ENCODE data around the gene EML2.

EML2 gene

DNA sequence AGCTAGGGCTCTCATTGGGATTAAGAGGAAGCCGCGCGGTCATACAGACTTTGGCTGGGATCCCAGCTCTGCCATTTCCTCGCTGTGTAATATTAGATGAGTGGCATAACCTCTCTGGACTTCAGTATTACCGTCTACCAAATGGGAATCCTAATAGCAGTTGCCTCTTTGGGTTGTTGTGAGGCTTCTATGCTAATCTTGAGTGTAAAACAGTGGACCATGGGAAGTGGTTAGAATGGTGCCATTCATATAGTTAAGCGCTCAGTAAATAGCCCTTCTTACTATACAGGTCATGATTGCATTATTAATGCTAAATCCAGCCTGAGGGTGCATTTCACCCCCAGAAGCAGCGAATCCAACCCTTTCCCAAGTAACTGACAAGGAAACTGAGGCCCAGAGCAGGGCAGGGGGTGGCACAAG lies 54.0 kb downstream of the EML2 start:
- DNase-seq: no peak

DNA sequence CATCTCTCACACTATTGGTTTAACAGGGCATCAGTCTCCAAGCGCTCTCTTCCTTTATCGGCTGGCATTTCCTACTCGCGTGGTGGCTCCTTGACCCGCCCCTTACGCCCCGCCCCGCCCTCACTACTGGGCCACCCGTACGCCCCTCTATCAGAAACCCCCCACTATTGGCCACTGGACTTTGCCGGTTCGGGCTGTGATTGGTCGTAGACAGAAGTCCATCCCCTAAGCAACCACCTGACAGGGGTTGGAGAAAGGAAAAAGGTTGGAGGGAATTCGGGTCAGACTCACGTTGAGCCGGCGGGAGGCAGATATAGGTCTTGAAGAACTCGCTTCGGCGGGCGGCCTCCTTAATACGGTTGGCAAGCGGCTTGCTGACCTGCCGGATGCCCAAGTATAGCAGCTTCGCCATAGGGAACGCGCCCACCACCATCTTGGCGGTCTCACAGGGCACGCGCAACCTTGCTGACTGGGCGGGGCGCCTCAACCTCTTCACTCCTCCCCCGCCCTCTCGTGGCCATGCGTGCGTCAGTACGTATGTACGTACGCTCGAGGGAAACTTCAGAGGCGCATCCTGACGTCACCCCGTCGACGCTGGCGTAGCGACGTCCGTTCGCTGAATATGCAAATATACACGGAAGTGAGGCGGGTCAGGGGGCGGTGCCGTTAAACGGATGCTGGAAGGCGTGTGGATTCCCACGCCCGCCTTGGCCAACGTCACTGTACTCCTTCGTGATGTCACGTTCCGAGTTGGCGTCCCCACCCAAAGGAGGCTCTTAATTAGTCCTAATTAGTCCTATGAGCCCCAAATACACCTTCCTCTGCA lies 54.7 kb downstream of the EML2 start, which contains the start of gene OPA3:
Gene OPA3 (minus strand): TSS at position 471 of the 826 bp plus-strand sequence. CDS start 38 bp downstream, at position 433.
- peak; percentile 99 for DNase-seq

DNA sequence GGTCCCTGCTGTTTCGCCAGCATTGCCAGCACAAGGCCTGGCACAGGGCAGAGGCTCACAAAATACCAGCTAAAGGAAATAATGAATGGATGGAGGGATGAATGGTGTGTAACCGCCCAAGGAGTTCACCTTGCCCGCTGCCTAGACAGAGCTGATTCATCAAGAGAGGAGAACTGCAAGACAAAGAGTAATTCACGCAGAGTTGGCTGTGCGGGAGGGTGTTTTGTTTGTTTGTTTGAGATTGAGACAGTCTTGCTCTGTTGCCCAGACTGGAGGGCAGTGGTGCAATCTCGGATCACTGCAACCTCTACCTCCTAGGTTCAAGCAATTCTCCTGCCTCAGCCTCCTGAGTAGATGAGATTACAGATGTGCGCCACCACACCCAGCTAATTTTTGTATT lies 57.6 kb downstream of the EML2 start:
- no peak for DNase-seq

DNA sequence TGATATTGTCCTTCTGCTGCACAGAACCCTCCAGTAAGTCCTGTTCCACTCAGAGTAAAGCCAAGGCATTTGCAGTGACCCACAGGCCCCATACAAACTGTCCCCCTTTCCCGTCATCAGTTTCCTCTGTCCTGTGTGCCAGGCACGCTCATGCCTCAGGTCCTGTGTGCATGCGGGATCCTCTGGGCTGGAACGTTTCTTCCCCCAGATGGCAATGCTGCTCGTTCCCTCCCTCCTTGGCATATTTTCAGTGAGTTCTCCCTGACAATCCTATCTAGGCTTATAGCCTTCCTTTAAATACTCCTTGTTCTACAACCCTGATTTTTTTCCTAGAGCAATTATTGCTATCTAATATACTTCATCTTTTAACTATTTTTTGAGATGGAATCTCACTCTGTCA lies 60.3 kb downstream of the EML2 start:
- no peak for DNase-seq

DNA sequence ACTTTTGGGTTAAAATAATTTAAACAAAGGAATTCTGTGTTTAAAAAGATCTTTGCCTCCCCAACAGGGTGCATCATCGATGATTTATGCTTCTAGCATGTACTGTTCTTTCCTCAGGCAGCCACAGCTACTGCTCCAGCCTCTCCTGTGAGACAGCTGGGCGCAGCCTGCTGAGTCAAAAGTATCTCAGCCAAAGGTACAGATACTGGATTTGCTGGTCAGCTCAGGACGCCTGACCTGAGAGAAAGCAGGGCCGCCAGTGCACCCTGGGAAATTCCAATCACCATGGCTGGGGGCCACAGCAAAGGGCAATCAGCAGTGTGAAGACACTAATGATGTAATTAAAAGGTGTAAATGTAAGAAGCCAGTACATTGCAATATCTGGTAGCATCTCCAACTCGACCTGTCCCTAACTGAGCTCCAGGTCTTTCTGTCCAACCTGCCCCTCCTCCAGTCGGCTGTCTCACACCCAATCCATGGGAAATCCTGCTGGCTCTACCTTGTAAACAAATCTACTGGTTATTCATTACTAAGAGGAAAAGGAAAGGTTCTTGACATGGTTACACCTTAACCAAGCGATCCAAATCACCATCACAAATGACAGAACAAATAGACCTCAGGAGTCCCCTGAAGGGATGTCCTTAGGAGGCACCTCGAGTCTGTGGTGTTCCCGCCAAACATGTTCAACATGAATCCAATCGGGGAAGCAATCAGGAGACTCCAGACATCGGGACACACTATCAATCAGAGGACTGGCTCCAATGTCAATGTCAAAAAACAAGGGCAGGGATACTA lies 61.9 kb downstream of the EML2 start:
- DNase-seq: no peak

DNA sequence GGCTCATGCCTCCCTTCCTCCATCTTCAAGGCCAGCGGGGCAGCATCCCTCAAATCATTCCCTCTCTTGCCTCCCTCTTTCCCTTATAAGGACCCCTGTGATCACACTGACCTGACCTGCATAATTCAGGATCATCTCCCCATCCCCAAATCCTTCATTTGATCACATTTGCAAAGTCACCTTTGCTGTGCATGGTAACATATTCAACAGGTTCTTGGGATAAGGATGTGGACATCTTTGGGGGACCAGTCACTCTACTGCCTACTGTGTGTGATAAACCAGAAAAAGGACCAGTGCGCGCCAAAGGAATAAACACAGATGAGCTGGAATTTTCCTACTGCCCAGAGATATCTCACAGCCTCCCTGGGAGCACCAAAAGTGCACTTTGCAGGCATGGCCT lies 62.5 kb downstream of the EML2 start:
- DNase-seq: no peak

DNA sequence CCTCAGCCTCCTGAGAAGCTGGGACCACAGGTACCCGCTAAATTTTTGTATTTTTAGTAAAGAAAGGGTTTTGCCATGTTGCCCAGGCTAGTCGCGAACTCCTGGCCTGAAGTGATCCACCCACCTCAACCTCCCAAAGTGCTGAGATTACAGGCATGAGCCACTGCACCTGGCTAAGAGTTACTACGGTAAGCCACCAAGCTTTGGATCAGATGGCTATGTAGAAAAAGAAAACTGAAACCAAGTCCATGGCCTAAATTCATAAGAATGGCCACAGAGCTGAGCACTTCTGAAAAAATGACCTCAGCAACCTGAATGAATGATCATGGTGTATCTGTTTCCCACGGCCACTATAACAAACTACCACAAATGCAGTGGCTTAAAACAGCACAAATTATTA lies 64.0 kb downstream of the EML2 start:
- no peak for DNase-seq

DNA sequence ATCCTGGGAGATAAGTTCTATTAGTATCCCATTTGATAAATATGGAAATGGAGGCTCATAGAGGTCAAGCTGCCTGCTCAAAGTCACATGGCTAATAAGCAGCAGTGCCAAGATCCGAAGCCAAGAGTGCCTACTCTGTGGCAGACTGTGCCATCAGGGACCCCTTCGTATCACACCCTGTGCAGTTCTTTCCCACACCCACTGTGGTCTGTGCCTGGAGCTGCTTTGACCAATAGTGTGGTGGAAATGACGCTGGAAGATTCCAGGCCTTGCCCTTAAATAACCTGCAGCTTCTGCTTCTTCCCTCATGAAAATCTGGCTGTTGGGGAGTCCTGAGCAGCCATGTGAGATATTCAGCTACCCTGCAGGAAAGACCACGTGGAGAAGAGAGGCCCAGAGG lies 64.7 kb downstream of the EML2 start:
- DNase-seq: no peak

DNA sequence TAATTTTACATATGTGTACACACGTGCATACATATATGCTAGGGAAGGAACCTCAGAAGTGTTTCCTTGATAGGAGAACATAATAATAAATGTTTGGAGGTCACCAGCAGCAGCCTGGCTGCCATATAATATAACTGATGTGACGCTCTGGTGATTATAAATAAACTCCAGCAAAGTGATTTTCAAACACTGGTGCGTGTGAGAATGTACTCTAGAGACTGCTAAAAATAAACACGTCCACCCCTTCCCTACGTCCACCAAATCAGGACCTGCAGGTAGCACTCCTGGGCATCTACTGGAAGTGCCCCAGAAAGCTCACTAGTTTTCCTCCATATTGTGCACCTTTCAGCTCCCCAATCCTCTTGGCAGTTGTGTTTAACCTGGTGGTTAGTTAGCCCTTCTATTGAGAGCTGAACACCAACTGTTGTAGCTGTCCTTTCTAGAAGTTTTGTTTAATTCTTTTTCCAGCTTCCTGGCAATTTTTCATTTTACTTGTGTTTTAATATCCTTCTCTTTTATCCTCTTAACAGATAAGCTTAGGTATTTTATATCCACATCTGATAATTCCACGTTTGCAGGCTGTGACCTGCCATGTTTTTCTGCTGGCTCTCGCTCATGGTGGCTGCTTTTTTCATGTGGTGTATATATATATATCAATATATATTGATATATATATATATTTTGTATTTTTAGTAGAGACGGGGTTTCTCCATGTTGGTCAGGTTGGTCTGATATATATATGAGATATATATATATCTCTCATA lies 67.6 kb downstream of the EML2 start:
- no peak for DNase-seq

DNA sequence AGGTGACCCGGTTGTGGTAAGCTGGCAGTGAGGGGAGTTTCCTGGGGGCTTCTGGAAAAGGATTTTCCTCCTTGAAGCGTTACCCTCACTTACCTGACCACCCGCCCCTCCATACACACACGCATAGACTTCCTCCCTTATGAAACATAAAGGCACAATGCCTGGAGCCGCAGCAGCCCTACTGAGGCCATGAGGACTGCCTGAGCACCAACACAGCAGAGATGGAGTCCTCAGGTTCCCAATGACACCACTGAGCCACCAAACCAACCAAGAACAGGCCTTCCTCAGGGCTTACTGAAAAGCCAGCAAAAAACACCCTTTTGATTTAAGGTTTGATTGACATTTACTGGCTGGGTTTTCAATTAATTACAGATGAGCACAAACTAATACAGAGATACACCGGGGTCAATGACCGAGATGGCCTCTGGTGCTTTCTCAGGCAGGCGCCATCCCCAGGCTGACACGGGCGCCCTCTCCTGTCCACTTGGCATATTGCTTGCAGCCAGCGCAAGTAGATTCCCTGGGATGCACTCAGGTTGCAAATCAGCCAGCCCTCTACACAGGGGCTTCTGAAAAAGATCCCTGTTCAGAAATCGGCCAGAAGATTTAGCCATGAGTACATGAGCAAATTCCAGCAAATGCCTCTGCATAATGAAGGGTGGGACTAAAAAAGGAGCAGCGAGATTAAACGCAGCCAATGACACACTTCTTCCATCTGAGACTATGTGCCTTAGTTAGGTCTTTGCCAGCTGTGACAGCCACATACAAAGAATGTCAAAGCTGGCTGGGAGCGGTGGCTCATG lies 69.4 kb downstream of the EML2 start:
- DNase-seq: peak; percentile 12

DNA sequence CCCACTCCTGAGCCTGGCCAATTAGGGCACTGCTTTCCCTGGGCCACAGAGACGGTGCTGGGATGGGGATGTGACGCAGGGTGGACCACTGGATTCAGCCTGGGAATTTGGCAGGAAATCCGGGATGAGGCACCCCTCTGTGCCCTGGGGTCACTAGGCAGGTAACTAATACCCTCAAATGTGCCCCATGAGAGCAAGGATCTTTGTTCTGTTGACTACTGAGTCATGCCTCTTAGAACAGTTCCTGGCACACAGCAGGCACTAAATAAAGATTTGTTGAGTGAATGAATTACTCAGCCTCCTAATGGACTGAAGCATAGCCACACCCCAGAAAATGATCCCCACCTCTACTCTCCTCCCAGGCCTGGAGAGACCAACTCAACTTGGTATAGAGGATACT lies 70.5 kb downstream of the EML2 start:
- no peak for DNase-seq

DNA sequence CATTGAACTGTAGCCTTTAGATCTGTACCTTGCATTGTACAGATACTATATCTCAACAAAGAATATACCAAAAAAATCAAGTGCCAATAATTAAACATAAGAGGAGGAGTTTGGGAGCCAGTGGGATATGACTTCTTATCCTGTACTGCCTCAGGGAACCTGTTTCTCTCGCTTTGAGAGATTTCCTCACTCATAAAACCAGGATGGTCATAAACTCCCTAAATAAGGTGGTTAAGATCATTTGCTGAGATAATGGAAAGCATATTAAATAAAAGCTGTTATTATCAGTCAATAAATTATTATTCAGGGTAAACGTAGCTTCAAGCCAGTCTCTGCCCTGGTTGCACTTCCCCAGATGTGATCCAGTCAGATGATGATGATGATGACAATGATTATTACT lies 71.6 kb downstream of the EML2 start:
- DNase-seq: no peak

DNA sequence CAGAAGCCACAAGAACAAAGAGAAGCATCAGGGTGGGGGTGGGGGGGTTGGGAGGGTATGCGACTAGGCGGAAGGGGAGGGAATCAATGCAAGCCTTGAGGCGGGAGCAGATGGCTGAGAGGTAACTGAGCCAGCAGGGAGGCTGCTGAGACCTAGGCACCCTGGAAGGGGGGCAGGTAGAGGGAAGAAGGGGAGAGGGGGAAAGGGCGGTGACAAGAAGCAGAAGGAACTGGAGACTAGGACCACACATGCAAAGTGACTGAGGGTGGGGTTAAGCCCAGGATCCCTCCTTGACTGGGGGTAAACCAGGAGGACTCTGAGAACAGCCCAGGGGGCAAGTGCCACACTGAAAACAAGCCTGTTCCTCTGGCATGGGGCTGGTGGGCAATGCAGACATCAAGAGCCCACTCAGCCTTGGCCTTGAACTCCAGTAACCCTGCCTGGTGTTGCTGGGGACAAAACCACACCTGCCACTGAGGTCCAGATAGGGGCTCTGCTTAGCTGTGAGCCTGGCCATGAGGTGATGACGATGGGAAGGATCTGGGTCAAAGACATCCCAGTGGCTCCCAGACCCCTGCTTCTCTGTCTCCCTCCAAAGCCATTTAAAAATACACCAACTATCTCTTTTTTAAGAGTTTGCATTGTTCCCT lies 74.9 kb downstream of the EML2 start:
- no peak for DNase-seq

DNA sequence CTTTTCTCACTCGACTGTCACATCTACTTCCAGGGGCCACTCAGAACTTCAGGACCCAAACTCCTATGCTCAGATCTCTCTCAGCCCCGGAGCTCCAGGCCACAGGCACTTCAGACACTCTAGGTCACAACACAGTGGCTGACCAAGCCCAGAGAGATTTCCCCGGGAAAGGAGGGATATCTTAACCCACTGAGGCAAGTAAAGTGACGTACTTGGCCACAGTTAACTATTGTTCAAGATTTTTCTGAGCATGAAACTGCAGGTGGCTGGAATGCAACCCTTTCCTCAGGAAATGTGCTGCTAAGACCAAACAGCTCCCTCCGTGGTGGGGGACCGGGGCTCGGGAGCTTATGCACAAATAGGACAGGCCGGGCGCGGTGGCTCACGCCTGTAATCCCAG lies 78.5 kb downstream of the EML2 start:
- no peak for DNase-seq

DNA sequence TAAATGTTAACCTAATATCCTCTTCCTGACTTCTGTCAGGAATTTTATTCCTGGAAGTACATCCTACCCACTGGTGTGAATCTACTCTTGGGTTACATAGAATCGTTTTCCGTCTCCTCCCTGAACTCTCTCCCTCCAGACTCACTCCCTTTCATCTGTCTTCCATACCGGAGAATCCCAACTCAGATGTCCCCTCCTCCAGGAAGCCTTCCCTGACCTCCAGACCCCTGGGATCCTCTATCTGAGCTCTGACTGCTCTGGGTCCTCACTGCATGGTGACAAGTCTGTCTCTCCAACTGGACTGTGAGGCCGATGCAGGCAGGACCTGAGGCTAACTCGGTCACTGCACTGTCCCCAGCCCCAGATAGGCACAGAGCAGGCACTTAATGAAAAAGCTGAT lies 79.2 kb downstream of the EML2 start:
- DNase-seq: no peak

Measured in KG1 (cell line).